Measurements from ENCODE around the gene LIPI.
"Not testable (repeated sequence)": the region's sequence is repeated elsewhere in the genome, so short reads cannot be mapped to it uniquely, and the experiment has no call there.

Gene LIPI

DNA sequence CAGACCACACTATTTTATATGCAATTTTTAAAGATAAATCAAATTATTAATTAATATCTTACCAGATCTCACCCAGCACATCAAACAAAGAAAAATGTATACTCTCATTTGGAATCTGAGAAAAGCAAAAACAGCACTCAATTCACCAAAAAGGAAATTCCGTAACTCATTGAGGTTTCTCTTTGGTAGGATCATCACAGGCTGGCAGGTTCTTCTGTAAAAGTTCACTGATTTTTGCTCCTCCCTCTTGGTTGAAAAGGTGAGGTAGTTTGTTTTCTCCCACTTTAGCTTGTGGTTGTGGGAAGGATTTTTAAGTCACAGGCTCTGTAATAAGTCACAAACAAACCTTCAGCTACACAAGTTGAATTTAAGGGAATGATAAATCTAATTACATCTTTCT lies at the start of gene LIPI:
Gene LIPI, minus strand, starts transcription at position 218 of the 400 bp plus-strand sequence. Its CDS starts 110 bp downstream, at position 108.
- DNase-seq (ENCODE audit: low spot score) = no peak

DNA sequence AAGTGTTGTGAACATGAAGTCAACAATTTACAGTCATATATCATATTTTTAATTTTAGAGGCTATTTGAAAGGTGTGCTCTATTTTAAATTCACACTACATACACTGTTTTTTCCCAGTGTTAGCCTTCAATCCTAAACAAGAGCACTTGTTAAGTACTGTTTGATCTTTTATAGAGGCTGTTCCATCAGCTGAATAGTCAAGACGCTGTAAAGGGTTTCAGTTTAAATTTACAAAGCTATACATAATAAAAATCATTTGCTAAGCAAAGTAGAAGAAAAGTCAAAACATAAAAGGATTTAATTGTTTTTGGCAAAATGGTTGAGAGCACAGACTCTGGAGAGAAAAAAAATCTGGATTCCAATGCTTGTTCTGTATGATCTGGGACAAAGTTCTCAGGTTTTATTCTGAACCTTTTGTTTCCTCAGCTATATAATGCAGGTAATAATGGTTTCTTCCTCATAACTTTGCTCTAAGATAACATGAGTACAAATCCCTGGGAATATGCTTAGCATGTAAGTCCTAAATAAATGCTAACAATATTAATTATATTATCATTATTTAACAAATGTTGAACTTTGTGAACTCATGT lies 49.5 kb upstream of the LIPI start:
- DNase-seq (ENCODE audit: low spot score) = no peak

DNA sequence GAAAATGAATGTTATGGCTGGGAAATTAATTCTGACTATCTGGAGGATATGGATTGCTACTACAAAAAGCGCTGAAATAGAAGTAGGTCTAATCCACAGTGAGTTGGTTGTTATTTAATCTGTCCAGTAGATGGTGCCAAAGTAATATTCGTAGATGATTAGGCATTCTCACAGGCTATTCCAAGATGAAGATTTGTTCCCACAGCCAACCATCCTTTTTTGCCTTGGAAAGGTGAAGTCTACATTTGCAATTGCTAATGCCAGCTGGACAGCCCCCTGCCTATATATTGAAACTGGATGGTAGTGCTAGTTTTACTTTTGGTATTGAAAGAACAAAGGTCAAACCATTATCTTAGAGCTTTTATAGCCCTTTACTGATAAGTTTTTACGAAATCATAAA lies 49.0 kb upstream of the LIPI start:
- DNase-seq (ENCODE audit: low spot score) = peak; percentile 55

DNA sequence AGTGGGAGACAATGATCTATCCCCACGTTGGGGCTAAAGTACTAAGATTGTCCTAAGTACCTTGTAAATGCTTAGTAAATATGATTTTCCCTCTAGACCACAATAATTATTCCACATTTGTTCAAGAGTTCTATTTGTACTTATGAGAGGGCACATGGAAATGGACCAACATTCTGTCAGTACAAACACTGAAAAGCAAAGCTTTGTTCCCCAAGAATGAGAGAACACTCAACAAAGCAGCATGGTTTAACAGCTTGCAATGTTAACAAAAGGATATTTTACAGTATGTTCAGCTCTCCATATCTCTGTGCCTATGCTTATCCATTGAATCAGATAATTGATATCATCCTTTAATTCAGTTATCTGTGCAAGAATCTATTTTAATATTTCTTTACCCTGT lies 40.6 kb upstream of the LIPI start:
- no peak for DNase-seq (ENCODE audit: low spot score)

DNA sequence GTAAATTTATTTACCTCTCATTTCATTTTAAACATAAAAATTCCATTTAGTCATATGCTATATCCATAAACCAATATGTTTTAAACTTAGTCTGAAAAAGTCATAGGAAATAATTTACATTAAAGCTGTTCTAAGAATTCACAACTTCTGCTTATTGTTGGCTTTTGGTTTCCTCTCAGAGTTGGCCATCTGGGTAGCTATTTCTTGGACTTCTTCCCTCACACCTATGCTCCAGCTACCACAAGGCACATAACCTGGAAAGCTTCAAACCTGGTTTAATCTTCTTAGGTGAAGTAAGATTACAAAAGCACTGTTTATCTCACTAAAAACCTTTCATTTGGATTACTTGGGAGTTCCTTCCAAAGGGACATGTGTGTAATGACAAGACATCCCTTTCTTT lies 35.0 kb upstream of the LIPI start:
- DNase-seq (ENCODE audit: low spot score) = no peak

DNA sequence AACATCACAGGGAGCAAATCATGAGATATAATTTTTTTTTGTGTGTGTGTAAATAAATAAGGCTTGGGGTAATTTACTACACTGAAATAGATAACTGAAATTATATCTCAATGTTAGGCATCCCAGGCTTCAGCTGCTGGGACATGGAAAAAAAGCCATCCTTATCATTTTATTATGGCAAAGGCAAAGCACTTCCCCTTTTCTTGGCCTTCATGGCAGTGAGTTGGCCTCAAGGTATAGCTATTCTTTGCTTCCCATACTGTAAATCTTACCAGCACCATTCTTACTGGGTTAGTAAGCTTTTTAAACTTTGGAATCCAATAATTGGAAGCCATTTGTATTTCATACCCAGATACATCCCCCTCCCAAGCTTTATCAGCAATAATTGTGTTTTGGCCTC lies 34.2 kb upstream of the LIPI start:
- no peak for DNase-seq (ENCODE audit: low spot score)

DNA sequence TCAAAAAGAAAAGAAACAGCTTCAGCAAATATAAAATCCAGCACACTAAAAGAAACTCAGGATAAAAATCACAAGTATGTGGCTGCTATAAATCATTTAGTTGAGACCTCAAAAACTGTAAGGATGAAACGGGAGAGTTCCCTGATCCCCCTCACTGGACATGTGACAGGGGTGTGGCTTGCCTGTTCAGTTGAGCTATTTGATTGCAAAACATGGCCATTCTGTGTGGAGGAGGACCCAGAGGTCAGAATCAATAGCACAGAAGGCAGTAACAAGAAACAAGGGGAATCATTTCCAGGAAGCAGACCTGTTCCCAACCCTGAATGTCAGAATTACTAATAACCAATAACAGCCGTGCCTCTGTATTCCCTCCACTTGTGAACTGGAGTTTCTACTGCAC lies 33.1 kb upstream of the LIPI start:
- DNase-seq (ENCODE audit: low spot score) = no peak

DNA sequence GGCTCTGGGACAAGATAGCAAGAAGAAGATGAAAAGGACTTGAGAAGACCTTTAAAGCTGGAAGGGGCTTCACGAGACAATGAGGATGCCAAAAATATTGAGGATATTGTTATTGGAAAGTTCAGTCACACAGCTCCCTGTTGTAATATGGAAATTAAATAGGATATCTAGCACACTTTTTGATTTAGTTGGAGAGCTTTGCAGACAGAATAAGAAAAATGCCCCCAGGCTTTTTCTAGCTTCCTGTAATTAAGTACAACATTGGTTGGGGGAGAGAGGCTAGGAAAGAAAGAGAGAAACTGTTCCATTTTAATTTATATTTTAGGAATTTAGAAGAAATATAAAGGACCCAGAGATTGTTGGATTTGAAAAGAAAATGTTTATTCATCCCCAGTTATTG lies 32.7 kb upstream of the LIPI start:
- no peak for DNase-seq (ENCODE audit: low spot score)

DNA sequence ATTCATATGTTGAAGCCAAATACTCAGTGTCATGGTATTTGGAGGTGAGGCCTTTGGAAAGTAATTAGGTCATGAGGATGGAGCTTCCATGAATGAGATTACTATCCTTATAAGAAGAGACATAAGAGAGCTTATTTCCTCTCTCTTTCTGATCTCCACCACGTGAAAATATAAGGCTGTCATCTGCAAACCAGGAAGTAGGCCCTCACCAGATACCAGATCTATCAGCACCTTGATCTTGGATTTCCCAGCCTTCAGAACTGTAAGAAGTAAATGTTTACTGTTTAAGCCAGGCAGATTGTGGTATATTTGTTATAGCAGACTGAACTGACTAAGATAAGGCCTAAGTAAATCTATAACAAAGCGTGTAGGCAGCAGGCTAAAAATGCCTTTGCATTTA lies 30.5 kb upstream of the LIPI start:
- DNase-seq (ENCODE audit: low spot score) = no peak

DNA sequence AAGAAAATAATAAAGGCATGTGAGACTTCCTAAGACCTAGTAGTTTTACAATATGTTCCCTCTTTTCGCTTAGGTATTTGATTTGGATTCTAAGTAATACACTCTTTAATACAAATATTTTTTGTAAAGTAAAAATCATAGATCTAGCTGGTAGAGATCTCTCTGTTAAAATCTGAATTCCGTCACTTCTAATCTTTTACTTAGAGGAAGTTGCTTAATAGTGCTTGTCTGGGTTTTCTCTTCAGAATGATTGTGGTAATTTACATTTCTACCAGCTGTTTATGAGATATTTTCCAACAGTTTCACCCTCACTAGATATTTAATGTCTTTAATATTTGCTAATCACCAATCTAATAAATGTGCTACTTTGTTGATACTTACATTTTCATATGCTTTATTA lies 28.5 kb upstream of the LIPI start:
- no peak for DNase-seq (ENCODE audit: low spot score)

DNA sequence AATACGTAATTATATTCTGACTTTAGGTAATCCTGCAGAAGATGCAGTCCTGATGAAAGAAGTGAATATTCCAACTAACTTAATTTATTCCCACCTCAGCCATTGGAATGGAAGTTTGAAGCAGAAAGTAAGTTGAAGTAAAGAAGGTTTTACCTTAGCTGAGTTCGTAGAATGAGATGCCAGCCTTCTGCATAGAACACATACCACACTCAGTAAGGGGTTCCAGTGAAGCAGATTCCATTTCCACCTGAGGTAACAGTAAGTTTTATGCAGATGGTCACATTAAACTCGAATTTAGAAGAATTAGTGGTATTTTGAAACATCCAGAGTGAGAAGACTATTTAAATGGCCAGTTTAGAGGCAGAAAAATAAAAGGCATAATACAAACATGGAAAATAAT lies 25.4 kb upstream of the LIPI start:
- no peak for DNase-seq (ENCODE audit: low spot score)

DNA sequence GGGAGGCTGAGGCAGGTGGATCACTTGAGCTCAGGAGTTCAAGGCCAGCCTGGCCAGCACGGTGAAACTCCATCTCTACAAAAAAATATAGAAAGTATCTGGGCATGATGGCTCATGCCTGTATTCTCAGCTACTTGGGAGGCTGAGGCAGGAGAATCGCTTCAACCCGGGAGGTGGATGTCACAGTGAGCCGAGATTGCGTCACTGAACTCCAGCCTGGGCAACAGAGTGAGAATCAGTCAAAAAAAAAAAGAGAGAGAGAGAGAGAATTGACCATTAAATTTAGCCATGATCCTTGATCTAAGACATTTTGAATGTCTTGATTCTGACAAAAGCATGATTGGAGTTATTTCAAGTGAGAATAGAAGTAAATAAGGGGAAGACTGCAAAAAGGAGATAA lies 24.3 kb upstream of the LIPI start:
- no peak for DNase-seq (ENCODE audit: low spot score)

DNA sequence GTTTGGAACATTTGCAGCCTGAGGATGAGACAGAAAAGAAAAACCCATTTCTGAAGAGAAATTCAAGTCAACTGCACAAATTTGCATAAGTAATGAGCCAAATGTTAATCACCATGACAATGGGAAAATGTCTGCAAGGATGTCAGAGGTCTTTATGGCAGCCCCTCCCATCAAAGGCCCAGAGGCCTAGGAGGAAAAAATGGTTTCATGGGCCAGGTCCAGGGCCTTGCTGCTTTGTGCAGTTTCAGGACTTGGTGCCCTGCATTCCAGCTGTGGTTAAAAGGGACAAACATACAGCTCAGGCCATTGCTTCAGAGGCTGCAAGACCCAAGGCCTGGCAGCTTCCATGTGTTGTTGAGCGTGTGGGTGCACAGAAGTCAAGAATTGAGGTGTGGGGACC lies 18.6 kb upstream of the LIPI start:
- no peak for DNase-seq (ENCODE audit: low spot score)

DNA sequence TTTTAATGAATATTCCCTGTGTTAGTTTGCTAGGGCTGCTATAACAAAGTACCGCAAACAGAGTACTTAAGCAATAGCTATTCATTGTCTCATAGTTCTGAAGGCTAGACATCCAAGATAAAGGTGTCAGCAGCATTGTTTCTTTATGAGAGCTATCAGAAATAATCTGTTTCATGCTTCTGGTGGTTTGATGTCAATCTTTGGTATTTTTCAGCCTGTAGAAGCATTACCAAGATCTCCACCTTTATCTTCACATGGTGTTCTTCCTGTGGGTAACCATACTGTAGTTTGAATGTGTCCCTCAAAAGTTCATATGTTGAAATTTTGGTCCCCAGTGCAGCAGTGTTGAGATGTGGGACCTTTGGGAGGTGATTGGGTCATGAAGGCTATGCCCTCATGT lies 12.6 kb upstream of the LIPI start:
- DNase-seq (ENCODE audit: low spot score) = no peak

DNA sequence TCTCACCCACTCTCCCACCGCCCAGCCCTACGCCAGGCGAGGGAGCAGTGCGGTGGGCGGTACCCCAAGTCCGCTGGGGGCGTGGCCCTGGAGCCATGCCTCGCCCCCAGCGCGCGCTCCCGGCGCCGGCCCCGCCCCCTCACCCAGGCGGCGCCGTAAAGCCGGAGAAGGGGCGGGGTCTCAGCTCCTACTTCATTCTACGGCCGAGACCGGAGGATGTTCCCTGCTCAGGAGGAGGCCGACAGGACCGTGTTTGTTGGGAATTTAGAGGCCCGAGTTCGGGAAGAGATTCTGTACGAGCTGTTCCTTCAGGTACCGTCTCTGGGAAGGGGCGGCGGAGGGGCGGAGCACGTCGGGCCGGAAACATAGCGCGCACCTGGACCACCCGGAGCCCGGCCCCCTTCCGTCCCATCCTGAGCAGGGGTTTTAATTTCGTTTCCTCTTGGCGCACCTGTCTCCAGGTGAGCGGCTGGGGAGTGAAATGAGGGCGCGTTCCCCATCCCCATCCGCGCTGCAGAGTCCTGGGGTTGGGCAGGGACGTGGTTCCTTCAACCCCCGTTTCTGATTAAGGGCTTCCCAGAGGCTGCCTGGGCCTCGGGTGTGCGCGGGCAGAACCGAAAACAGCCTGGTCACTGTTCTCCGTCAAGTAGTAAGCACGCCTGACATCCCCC lies 5.4 kb upstream of the LIPI start, which contains the start of gene RBM11:
Gene RBM11, plus strand, starts transcription at position 187 of the 671 bp plus-strand sequence. Its CDS starts 30 bp downstream, at position 217.
- peak; percentile 94 for DNase-seq (ENCODE audit: low spot score)

DNA sequence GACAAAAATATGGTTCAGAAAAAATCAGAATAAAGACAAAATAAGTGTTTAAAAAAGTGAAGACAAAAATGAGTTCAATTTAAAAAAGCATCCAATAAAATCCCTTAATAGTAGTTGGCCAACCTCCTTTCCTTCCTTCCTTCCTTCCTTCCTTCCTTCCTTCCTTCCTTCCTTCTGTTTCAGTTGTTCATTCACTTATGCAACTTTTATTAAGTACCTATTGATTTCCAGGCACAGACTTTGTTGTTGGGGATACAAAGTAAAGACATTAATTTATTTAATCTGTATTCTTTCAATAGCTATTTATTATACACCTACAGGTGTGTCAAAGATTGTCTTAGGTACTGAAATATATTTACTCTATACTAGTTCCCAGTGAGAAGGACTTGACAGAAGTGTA lies 2.4 kb upstream of the LIPI start:
- DNase-seq (ENCODE audit: low spot score) = no peak

DNA sequence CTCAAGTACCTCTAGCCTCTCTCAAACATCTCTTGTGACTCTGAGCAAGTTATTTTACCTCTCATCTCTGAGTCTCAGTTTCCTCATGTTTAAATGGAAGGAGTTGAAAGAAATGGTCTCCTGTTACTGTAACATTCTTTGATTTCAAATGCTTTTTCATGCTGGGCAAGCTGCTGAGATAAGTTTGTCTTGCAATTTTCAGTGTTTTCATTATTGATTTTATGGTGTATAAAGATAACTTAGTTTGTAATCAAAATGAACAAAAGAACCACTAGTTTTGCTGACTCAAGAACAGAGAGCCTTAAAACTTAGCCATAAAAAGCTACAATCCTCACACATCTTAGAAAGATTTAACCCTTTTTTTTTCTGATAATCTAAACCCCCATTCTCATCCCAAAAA lies 4.5 kb downstream of the LIPI start:
- no peak for DNase-seq (ENCODE audit: low spot score)

DNA sequence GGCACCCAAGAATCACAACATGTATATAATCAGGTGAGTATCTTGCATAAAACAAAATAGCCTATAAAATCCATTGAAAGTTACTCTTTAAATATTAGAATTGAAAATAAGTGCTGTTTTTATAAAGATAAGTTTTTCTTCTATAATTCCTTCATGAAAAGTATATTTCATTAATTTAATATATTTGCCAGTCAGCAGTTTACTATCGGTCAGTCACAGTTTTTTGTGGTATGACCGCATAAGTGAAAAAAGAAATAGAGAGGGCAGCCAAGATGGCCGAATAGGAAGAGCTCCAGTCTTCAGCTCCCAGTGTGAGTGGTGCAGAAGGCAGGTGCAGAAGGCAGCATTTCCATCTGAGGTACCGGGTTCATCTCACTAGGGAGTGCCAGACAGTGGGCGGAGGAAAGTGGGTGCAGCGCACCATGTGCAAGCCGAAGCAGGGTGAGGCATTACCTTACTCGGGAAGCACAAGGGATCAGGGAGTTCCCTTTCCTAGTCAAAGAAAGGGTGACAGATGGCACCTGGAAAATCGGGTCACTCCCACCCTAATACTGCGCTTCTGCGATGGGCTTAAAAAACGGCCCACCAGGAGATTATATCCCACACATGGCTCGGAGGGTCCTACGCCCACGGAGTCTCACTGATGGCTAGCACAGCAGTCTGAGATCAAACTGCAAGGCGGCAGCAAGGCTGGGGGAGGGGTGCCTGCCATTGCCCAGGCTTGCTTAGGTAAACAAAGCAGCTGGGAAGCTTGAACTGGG lies 44.1 kb downstream of the LIPI start:
- not testable (repeated sequence) for DNase-seq (ENCODE audit: low spot score)

DNA sequence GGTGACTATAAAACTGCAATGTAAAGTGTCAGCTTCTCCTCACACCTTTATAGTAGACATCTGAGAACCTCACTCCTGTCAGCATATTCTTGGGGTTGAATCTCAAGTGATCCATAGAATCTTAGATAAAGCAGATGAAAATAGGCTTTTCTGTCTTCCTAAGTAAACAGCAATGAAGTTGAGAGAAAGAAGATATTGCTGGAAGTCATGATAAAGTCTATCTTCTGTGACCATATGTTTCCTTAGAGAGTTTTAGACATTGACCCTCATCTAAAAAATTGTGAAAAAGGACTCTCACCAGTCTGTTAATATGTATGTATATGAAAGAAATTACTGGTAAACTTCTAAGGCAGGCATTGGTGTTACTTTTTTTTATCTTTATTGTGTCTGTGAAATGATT lies 66.8 kb downstream of the LIPI start:
- no peak for DNase-seq (ENCODE audit: low spot score)

DNA sequence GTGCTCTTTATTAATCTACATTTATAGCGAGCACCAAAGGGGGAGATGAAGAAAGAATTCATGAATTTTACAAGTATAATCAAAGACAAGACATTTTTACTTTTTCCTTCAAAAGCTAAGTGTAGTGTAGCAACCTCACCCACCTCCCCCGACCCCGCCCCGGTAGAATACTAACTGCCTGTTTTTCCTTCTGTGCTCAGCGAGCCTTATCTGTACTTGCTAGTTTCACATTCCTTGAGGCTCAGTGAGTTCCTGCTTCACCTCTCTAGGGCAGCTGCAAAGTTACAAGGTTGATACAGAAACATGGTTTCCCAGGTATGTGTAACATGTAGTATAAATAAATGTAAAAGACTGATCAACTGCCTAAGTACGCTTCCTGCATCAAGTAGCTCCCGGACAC lies 86.5 kb downstream of the LIPI start:
- DNase-seq (ENCODE audit: low spot score) = no peak

DNA sequence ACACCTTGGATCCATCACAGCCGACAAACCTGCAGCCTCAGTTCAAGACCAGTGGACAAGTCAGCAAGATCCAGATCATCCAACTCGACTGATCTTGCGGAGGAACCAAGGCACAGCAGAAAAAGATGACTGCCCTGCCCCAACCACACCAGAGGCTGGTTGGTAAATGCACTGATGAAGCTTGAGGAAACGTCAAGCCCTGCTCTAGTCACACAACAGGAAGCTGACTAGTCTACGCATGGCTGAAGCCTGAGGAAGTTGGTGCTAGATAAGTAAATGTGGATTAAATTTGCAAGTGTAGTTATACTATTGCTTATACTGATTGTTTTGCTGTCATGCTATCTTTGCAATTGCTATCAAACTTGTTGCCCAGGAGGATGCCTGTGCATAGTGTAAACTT lies 89.0 kb downstream of the LIPI start:
- no peak for DNase-seq (ENCODE audit: low spot score)

DNA sequence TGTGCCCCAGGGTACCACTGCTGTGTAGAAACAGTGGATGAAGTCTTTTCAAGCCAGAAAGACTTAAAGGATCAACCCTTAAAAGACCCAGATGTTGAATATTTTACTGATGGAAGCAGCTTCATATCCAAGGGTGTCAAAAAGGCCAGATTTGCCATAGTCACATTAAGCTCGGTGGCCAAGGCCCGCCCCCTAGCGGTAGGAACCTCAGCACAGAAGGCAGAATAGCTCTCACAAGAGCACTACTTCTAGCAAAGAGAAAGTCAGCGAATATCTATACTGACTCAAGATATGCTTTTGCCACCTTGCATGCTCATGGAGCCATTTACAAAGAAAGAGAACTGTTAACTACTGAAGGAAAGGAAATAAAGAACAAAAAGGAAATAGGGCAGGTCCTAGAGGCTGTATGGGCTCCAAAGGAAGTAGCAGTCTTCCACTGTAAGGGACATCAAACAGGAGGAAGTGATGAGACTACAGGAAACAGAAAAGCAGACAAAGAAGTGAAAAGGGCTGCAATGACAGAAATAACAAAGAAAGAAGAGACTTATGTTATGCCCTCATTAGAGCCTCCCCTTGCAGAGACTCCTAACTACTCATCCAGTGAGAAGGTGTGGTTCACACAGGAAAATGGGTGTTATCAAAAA lies 90.5 kb downstream of the LIPI start:
- peak; percentile 48 for DNase-seq (ENCODE audit: low spot score)

DNA sequence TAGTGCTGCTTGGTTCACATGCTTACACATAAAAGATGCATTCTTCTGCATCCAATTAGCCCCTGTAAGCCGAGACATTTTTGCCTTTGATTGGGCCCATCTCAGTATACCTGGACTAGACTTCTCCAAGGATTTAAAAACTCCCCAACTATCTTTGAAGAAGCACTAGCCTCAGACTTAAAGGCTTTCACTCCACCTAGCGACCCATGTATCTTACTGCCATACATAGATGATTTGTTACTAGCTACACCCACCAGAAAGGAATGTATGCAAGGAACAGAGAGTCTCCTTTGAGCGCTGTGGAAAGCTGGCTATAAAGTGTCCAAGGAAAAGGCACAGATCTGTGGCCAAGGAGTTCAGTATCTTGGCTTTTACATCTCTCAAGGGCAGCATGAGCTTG lies 91.7 kb downstream of the LIPI start:
- DNase-seq (ENCODE audit: low spot score) = no peak
